HG03378 (cell line): Measurements from ENCODE around the gene SNRNP40.

Experiments used
- ATAC-seq: cut with Tn5 transposase; IDR thresholded peaks from one replicate; pipeline ENCODE4 v1.9.1; 2021; ENCODE audit warnings: mild to moderate bottlenecking, moderate library complexity; ENCODE audit not compliant: unreplicated experiment

The SNRNP40 gene

DNA sequence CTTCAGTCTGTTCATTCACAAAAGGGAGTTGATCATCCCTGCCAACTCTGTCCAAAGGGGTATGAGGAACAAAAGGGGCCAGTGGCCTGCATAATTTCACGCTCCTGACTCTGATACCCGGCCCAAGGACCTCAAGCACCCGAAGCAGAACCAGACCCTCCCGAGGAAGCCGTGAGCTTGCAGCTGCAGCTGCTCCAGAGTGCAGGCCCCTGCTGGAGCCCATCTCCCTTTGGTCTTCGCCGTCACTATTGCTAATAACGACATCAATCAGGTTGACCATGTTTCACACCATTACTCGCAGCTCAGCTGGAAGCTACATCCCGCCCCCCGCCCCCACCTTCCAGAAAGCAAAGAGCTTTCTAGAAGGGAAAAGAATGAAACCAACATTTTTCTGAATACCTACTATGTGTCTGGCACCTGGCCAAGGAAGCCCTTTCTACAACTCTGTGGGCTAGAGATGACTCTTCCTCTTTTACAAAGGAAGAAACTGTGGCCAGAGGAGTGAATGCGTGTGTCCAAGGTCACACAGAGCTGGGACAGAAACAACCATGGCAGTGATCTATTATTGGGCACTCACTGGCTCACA lies 62.4 kb downstream of the SNRNP40 start:
- ATAC-seq, result no peak

DNA sequence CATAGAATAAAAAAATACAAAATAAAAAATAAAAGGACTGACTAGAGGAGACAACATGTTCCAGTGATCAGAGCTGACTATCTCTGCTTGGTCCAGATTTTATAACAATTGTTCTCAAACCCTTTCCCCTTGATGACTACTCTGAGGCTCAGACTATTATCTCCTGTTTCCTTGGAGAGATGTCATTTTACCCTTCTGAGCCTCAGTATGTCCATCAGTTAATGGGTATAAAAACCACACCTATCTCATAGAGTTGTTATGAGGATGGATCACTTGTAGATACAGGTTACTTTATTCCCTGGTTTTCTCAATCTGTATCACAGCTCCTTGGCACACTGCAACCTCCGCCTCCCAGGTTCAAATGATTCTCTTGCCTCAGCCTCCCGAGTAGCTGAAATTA lies 63.9 kb downstream of the SNRNP40 start:
- ATAC-seq, result no peak

DNA sequence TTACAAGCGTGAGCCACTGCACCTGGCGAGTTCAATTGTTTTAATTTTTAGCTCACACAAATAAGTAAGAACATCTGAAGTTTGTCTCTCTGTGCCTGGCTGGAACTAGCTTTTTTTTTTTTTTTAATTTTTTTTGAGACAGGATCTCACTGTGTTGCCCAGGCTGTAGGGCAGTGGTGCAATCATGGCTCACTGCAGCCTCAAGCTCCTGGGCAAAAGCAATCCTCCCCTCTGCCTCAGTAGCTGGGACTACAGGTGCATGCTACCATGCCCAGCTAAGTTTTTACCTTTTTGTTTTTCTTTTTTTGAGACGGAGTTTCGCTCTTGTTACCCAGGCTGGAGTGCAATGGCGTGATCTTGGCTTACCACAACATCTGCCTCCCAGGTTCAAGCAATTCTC lies 64.8 kb downstream of the SNRNP40 start:
- no peak for ATAC-seq

DNA sequence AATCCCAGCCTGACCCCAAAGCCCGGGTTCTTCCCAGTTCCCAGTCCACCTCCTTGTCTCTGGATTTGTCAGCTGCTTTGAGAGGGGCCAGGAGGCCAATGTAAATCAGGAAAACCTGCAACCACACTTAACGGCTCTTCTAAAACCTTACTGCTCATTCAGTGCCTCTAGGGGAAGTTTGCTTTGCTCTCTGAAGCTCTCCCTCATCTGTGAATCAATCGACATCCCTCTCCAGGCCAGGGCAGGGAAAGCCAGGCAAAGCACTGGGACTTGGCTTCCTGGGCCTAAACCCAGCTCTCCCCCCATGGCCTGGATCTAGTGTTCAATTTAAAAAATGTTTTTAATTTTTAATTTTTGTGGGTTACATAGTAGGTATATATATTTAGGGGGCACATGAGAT lies 66.2 kb downstream of the SNRNP40 start:
- ATAC-seq, result no peak

DNA sequence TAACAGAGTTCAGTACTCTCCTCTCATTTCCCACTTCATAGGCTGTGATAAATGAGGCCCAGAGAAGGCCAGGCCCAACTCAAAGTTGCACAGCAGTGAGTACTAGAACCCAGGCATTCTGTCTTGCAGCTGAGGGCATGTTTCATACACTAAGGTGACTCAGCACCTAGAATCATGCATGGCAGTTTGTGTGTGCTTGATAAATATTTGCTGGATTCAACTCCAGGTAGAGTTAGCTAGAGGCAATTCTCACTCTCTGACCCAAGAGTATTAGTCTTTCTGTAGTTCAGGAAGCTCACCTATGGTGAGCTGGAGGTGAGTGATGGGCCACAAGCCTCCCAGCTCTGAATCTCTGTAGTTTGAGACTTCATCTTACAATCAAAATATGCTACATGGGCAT lies 67.6 kb downstream of the SNRNP40 start:
- ATAC-seq, result no peak

DNA sequence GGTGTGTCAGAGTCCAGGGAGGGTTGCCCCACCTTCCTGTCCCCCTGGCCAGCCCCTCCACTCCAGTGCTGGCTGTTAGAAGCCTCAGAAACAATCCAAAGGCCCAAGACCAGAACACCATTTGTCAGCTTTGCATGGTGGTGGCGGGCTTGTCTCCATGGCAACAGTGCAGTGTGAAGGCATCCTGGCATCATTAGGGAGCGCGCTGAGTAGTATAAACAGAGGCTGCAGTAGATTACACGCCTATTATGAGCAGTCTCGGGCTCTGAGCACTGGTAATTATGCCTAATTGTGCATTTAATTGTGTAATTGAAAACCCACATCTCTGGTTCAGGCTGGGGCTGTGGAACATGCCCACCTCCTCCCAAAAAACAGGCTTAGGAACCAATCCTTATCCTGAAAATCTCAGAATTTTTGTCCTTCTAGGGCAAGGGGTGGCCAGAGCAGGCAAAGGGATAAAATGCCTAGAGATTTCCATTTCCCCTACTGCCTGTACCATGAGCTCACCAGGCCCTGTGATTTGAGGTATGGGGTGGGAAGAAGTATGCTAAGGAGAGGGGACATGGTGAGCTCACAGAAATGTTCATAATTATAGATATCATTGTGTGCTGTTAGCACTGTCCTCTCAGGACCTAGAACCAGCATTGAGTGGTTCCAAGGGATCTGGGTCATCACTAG lies 68.6 kb downstream of the SNRNP40 start:
- ATAC-seq, result no peak

DNA sequence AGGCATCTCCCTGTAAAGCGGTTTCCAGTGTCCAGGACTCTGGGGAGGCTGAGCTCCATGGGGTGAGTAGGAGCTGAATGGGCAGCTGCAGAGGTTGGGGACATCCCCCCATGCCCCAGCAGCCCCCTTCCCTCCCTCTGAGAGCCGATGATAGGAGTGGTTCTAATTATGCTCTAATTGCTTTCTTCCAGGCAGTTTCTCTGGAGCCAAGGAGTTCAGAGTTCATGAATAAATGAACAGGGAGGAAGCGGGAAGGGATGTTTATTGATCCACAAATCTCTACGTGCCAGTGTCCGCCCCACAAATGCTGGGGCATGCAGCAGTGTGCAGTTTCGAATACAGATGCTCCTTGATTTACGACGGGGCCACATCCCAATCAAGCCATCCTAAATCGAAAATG lies 72.5 kb downstream of the SNRNP40 start:
- no peak for ATAC-seq

DNA sequence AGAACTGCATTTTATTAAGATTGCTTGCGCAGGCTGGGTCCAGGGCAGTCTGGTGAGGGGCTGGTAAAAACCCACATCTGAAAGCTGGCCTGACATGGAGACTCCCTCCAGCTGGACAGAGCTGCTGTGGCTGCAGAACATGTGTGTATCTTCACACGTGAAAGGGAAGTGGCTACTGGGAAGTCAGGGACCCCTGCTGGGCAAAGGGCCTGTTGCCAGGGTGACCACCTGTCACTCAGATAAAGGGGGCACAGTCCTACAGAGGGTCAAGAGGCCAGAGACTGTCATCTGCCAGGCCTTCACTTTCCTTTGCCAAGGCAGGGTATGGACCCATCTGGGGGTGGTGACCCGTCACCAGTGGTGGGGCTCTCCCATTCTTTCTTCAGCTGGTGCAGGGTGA lies 74.4 kb downstream of the SNRNP40 start:
- no peak for ATAC-seq

DNA sequence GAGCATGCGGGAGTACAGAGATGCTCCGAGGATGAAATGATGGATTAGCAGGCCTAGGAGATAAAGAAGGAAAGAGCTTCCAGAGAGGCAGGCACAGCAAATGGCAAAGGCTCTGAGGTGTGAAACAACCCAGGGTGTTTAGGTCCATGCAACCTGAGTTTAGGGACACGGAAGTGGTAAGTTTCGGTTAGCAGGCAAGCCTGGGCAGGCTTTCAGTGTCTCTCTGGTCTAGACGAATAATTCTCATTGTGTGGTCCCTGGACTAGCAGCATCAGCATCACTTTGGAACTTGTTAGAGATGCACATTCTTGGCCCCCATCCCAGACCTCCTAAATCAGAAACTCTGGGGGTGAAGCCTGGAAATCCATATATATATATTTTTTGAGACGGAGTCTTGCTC lies 75.5 kb downstream of the SNRNP40 start:
- ATAC-seq, result no peak

DNA sequence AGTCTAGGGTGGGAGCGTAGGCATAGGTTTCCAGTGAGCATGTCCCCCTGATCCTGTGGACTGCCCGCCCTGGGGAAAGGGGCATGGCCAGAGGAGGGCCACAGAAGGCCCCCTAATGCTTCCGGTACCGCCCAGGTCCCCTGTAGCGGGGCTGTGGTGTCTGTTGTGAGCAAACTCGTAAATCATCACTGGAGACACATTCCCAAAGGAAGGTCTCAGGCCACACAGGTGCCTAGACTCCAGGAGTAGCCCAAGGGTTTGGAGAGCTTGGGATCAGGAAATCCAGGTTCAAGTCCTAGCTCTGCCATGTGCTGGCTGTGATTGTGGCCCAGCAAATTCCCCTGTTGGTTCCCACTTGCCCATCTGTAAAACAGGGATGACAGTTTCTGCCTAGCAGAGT lies 77.1 kb downstream of the SNRNP40 start:
- no peak for ATAC-seq

DNA sequence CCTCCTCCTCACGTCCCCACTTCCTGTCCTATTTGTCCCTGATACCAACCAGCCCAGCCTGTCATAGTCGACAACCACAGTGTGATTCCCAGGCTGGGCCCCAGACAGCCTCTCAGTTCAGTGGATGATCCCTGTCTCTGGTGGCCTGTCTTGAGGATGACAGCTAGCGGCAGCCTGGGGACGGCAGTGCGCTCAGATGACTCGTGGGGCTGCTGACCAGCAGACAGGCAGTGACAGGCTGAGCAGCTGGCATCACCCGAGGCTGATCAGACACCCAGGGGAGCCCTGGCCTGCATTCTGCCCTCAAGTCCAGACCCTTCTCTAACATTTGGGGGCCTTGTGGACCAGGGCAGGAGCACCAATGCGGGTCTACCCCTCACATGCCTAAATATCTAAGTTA lies 77.9 kb downstream of the SNRNP40 start:
- no peak for ATAC-seq

DNA sequence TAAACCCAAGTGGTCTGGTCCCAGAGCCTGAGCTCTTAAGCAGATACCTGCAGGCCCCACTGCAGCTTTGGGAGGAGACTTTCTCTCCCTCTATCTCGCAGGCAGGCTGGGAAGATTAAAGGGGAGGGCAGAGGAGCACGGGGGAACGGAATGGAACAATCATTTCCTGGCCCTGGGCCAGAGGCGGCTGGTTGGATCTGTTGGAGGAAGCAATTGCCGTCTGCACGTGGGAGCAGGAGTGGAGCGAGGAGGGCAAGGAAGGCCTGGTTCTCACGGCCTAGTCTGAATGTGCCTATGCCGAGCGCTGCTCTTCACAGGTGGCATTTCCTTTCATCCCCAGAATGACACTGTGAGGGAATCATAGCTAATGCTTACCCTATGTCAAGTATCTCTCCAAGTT lies 80.6 kb downstream of the SNRNP40 start:
- ATAC-seq, result no peak

DNA sequence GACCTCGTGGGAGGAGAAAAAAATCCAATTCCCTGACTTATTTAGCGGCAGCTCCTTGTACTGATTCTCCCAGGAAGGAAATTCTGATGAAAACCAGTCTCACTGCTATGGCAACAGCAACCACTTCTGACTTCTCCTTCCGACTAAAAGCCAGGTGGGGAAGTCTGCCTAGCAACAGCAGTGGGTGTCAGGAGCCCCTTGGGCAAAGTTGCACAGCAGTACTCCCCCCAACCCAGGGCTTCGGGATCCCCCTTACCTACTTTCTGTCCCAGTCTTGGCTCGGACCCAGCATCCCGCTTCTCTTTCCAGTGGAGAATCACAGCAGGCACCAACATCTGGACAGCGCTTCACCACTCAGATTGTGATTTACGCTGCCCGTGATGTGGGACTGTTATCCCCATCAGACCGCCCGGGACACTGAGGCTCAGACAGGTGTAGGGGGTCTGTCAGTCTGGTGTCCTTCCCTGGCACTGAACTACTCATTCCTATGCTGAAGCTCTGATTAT lies 81.5 kb downstream of the SNRNP40 start:
- ATAC-seq, result no peak

DNA sequence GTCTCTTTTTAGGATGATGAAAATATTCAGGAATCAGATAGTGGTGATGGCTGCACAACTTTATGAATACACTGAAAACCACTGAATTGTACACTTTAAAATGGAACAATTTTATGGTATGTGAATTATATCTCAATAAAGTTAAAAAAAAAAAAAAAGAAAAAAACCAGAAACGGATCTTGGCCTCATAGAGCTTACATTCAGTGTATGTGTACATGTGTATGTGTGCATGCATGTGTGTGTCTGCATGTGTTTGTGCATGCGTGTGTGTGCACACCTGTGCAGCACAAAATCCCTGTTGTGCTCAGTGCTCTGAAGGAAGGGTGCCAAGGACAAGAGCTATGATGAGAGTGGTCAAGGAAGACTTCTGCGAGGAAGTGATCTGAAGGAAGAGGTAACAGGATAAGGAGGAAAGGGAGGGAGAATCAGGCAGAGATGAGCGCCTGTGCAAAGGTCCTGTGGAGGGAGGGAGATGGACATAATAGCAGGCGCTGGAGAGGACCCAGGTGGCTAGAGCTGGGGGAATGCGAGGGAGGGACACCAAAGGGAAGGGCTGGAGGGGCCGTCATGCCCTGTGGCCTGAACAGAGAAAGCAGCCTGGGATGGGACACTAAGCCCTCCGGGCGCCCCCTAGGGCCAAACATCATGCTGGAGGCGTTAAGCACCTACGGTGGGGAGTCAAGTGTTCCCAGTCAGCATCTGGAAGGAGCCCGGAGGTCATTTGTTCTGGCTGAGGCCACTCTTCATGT lies 82.1 kb downstream of the SNRNP40 start:
- ATAC-seq, result no peak
